Measurements from ENCODE around the gene SUPT20H.

Gene SUPT20H

GRCh38 chr13:37058910-37059847 is at the start of gene SUPT20H:
Gene SUPT20H, minus strand, starts transcription at chr13:37059688. Its CDS starts 8,198 bp downstream, at chr13:37051490.
- peak; percentile 91 for DNase-seq

GRCh38 chr13:37109051-37109678 is 49.7 kb upstream of the SUPT20H start:
- DNase-seq: peak; percentile 39

- no peak for DNase-seq
Measured at GRCh38 chr13:37107868-37108267, 48.4 kb upstream of the SUPT20H start.

- no peak for DNase-seq
Measured at GRCh38 chr13:37107456-37107855, 48.0 kb upstream of the SUPT20H start.

- DNase-seq: no peak
Measured at GRCh38 chr13:37106642-37107041, 47.2 kb upstream of the SUPT20H start.

- DNase-seq: no peak
Measured at GRCh38 chr13:37105251-37105714, 45.8 kb upstream of the SUPT20H start, which contains the start of gene CSNK1A1L. Gene CSNK1A1L, minus strand, starts transcription at chr13:37105664. Its CDS starts 408 bp downstream, at chr13:37105256.

GRCh38 chr13:37102896-37103295 is 43.4 kb upstream of the SUPT20H start:
- DNase-seq: no peak

GRCh38 chr13:37101201-37101600 is 41.7 kb upstream of the SUPT20H start:
- DNase-seq: no peak

- no peak for DNase-seq
Measured at GRCh38 chr13:37100731-37101130, 41.2 kb upstream of the SUPT20H start.

GRCh38 chr13:37097076-37097475 is 37.6 kb upstream of the SUPT20H start:
- no peak for DNase-seq

- no peak for DNase-seq
Measured at GRCh38 chr13:37094840-37095239, 35.4 kb upstream of the SUPT20H start.

- no peak for DNase-seq
Measured at GRCh38 chr13:37094099-37094498, 34.6 kb upstream of the SUPT20H start.

- DNase-seq: no peak
Measured at GRCh38 chr13:37091835-37092234, 32.3 kb upstream of the SUPT20H start.

- DNase-seq: no peak
Measured at GRCh38 chr13:37090912-37091311, 31.4 kb upstream of the SUPT20H start.

GRCh38 chr13:37089495-37089894 is 30.0 kb upstream of the SUPT20H start:
- DNase-seq: no peak

- no peak for DNase-seq
Measured at GRCh38 chr13:37087486-37087885, 28.0 kb upstream of the SUPT20H start.

GRCh38 chr13:37085606-37086005 is 26.1 kb upstream of the SUPT20H start:
- no peak for DNase-seq

- DNase-seq: no peak
Measured at GRCh38 chr13:37076818-37077217, 17.3 kb upstream of the SUPT20H start.

GRCh38 chr13:37075164-37075563 is 15.7 kb upstream of the SUPT20H start:
- no peak for DNase-seq

- peak; percentile 57 for DNase-seq
Measured at GRCh38 chr13:37074703-37075102, 15.2 kb upstream of the SUPT20H start.

- DNase-seq: no peak
Measured at GRCh38 chr13:37072024-37072423, 12.5 kb upstream of the SUPT20H start.

GRCh38 chr13:37070956-37071355 is 11.5 kb upstream of the SUPT20H start:
- DNase-seq: no peak

- no peak for DNase-seq
Measured at GRCh38 chr13:37070145-37070695, 10.7 kb upstream of the SUPT20H start.

Data from HCEC 1CT (cell line).